Measurements from ENCODE around the gene DGKI.

The DGKI gene

GRCh38 chr7:137867289-137867688 lies 20.5 kb upstream of the DGKI start:
- Histone ChIP-seq H3K4me3 (ENCODE audit: insufficient read depth in 1 of 2, low read depth in 1 of 2, low read length in 2 of 2) (no peak overlapping the region), H4K91ac (ENCODE audit: low read length) (no peak overlapping the region), H2AK5ac (ENCODE audit: low read length, severe bottlenecking) (no peak overlapping the region), H2BK5ac (ENCODE audit: low read depth, low read length, poor library complexity, severe bottlenecking) (no peak overlapping the region), H2BK120ac (ENCODE audit: low read depth, low read length) (no peak overlapping the region), H2AFZ (ENCODE audit: low read depth, low read length) (no peak overlapping the region), H3K18ac (ENCODE audit: low read depth in 1 of 2, low read length in 2 of 2) (no peak overlapping the region), H2BK12ac (ENCODE audit: low read length in 2 of 2) (no peak overlapping the region), H3K9ac (ENCODE audit: low read length) (no peak overlapping the region), H3K4ac (ENCODE audit: low read depth in 1 of 2, low read length in 2 of 2) (no peak overlapping the region), H3K79me1 (replicated peaks; ENCODE audit: low read length, poor library complexity, severe bottlenecking) (peaks cover 7% of the 10 kb centered on the region), H3K14ac (ENCODE audit: low read length in 2 of 2) (no peak overlapping the region), H3K4me2 (ENCODE audit: low read length, poor library complexity, severe bottlenecking) (no peak overlapping the region), H3K23ac (ENCODE audit: low read length in 2 of 2) (no peak overlapping the region), H3K9me3 (ENCODE audit: control insufficient read depth, low read length) (peaks cover 5% of the 10 kb centered on the region), H3K27me3 (ENCODE audit: control insufficient read depth in 1 of 2, insufficient read depth in 1 of 2, low read length in 2 of 2) (no peaks in the 10 kb centered on the region), H2BK15ac (ENCODE audit: low read depth, poor library complexity, severe bottlenecking) (no peak overlapping the region), H4K8ac (ENCODE audit: low read length) (no peak overlapping the region), H3K27ac (ENCODE audit: low read length, poor library complexity, severe bottlenecking) (no peak overlapping the region), H3K4me1 (ENCODE audit: control insufficient read depth, insufficient read depth, low read depth, low read length) (no peaks in the 10 kb centered on the region), H3K36me3 (ENCODE audit: control insufficient read depth in 1 of 2, insufficient read depth in 2 of 2, low read depth in 1 of 2, low read length in 2 of 2) (peaks cover 19 to 72% of the 10 kb centered on the region in 2 experiments)
- no peak for DNase-seq
- WGBS, result 93% methylated on average over 2 of the region's 3 CpGs

- WGBS, result no CpG with 5 or more reads among the region's 1 CpG
Measured at GRCh38 chr7:137865764-137866163, 19.0 kb upstream of the DGKI start.

DNA sequence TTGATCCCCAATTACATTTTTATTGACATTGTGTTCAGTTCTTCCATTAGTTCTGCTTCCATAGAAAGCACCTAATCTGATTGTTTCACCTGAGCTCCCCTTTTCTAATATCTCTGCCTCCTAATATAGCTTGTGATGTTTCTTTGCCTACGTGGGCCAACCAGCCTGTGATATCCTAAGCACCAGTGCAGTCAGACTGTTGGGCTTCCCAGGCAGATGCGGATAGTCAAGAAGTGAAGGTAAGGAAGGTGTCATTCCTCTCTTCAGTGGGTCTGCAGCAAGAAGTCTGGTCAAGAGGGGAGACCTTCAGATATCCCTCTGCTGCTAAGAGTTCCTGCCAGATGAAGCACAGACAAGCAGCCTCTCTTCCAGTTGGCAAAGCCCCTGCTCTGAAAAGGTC lies 16.2 kb upstream of the DGKI start:
- Histone ChIP-seq H4K8ac (ENCODE audit: low read length) (no peak overlapping the region), H3K79me1 (replicated peaks; ENCODE audit: low read length, poor library complexity, severe bottlenecking) (peaks cover 5% of the 10 kb centered on the region), H3K9me3 (ENCODE audit: control insufficient read depth, low read length) (peaks cover 5% of the 10 kb centered on the region), H2AK5ac (ENCODE audit: low read length, severe bottlenecking) (no peak overlapping the region), H3K18ac (ENCODE audit: low read depth in 1 of 2, low read length in 2 of 2) (no peak overlapping the region), H3K36me3 (ENCODE audit: control insufficient read depth in 1 of 2, insufficient read depth in 2 of 2, low read depth in 1 of 2, low read length in 2 of 2) (peaks cover 15 to 89% of the 10 kb centered on the region in 2 experiments), H2AFZ (ENCODE audit: low read depth, low read length) (no peak overlapping the region), H2BK15ac (ENCODE audit: low read depth, poor library complexity, severe bottlenecking) (no peak overlapping the region), H4K91ac (ENCODE audit: low read length) (no peak overlapping the region), H3K4me1 (ENCODE audit: control insufficient read depth, insufficient read depth, low read depth, low read length) (no peaks in the 10 kb centered on the region), H3K4me2 (ENCODE audit: low read length, poor library complexity, severe bottlenecking) (no peak overlapping the region), H2BK12ac (ENCODE audit: low read length in 2 of 2) (no peak overlapping the region), H3K14ac (ENCODE audit: low read length in 2 of 2) (no peak overlapping the region), H3K4ac (ENCODE audit: low read depth in 1 of 2, low read length in 2 of 2) (no peak overlapping the region), H2BK5ac (ENCODE audit: low read depth, low read length, poor library complexity, severe bottlenecking) (no peak overlapping the region), H3K23ac (ENCODE audit: low read length in 2 of 2) (no peak overlapping the region), H3K27me3 (ENCODE audit: control insufficient read depth in 1 of 2, insufficient read depth in 1 of 2, low read length in 2 of 2) (no peaks in the 10 kb centered on the region), H3K27ac (ENCODE audit: low read length, poor library complexity, severe bottlenecking) (no peak overlapping the region), H3K9ac (ENCODE audit: low read length) (no peak overlapping the region), H3K4me3 (ENCODE audit: insufficient read depth in 1 of 2, low read depth in 1 of 2, low read length in 2 of 2) (no peak overlapping the region), H2BK120ac (ENCODE audit: low read depth, low read length) (no peak overlapping the region)
- 98% methylated on average over 2 of the region's 2 CpGs for WGBS
- DNase-seq, result no peak

More at GRCh38 chr7:137865764-137866163, 19.0 kb upstream of the DGKI start:
- Histone ChIP-seq H2BK120ac (ENCODE audit: low read depth, low read length) (no peak overlapping the region), H4K91ac (ENCODE audit: low read length) (no peak overlapping the region), H3K4me1 (ENCODE audit: control insufficient read depth, insufficient read depth, low read depth, low read length) (no peaks in the 10 kb centered on the region), H3K23ac (ENCODE audit: low read length in 2 of 2) (no peak overlapping the region), H3K4ac (ENCODE audit: low read depth in 1 of 2, low read length in 2 of 2) (no peak overlapping the region), H3K4me3 (ENCODE audit: insufficient read depth in 1 of 2, low read depth in 1 of 2, low read length in 2 of 2) (no peak overlapping the region), H3K9me3 (ENCODE audit: control insufficient read depth, low read length) (peaks cover 5% of the 10 kb centered on the region), H3K18ac (ENCODE audit: low read depth in 1 of 2, low read length in 2 of 2) (no peak overlapping the region), H3K79me1 (replicated peaks; ENCODE audit: low read length, poor library complexity, severe bottlenecking) (peaks cover 4% of the 10 kb centered on the region), H3K4me2 (ENCODE audit: low read length, poor library complexity, severe bottlenecking) (no peak overlapping the region), H3K14ac (ENCODE audit: low read length in 2 of 2) (no peak overlapping the region), H3K27ac (ENCODE audit: low read length, poor library complexity, severe bottlenecking) (no peak overlapping the region), H4K8ac (ENCODE audit: low read length) (no peak overlapping the region), H3K9ac (ENCODE audit: low read length) (no peak overlapping the region), H3K36me3 (ENCODE audit: control insufficient read depth in 1 of 2, insufficient read depth in 2 of 2, low read depth in 1 of 2, low read length in 2 of 2) (peaks cover 15 to 75% of the 10 kb centered on the region in 2 experiments), H2BK12ac (ENCODE audit: low read length in 2 of 2) (no peak overlapping the region), H2AK5ac (ENCODE audit: low read length, severe bottlenecking) (no peak overlapping the region), H2AFZ (ENCODE audit: low read depth, low read length) (no peak overlapping the region), H2BK15ac (ENCODE audit: low read depth, poor library complexity, severe bottlenecking) (no peak overlapping the region), H2BK5ac (ENCODE audit: low read depth, low read length, poor library complexity, severe bottlenecking) (no peak overlapping the region), H3K27me3 (ENCODE audit: control insufficient read depth in 1 of 2, insufficient read depth in 1 of 2, low read length in 2 of 2) (no peaks in the 10 kb centered on the region)
- DNase-seq, result no peak

GRCh38 chr7:137862358-137862757 lies 15.6 kb upstream of the DGKI start:
- Histone ChIP-seq H3K27ac (ENCODE audit: low read length, poor library complexity, severe bottlenecking) (no peak overlapping the region), H3K9ac (ENCODE audit: low read length) (no peak overlapping the region), H3K4me2 (ENCODE audit: low read length, poor library complexity, severe bottlenecking) (no peak overlapping the region), H2BK15ac (ENCODE audit: low read depth, poor library complexity, severe bottlenecking) (no peak overlapping the region), H3K36me3 (ENCODE audit: control insufficient read depth in 1 of 2, insufficient read depth in 2 of 2, low read depth in 1 of 2, low read length in 2 of 2) (peaks cover 14 to 85% of the 10 kb centered on the region in 2 experiments), H2BK12ac (ENCODE audit: low read length in 2 of 2) (no peak overlapping the region), H4K8ac (ENCODE audit: low read length) (no peak overlapping the region), H3K79me1 (replicated peaks; ENCODE audit: low read length, poor library complexity, severe bottlenecking) (peaks cover 4% of the 10 kb centered on the region), H3K4me3 (ENCODE audit: insufficient read depth in 1 of 2, low read depth in 1 of 2, low read length in 2 of 2) (no peak overlapping the region), H2AFZ (ENCODE audit: low read depth, low read length) (no peak overlapping the region), H3K4ac (ENCODE audit: low read depth in 1 of 2, low read length in 2 of 2) (no peak overlapping the region), H3K23ac (ENCODE audit: low read length in 2 of 2) (no peak overlapping the region), H3K9me3 (ENCODE audit: control insufficient read depth, low read length) (peaks cover 5% of the 10 kb centered on the region), H3K14ac (ENCODE audit: low read length in 2 of 2) (no peak overlapping the region), H4K91ac (ENCODE audit: low read length) (no peak overlapping the region), H2BK5ac (ENCODE audit: low read depth, low read length, poor library complexity, severe bottlenecking) (no peak overlapping the region), H2BK120ac (ENCODE audit: low read depth, low read length) (no peak overlapping the region), H3K18ac (ENCODE audit: low read depth in 1 of 2, low read length in 2 of 2) (no peak overlapping the region), H3K4me1 (ENCODE audit: control insufficient read depth, insufficient read depth, low read depth, low read length) (no peaks in the 10 kb centered on the region), H3K27me3 (ENCODE audit: control insufficient read depth in 1 of 2, insufficient read depth in 1 of 2, low read length in 2 of 2) (no peaks in the 10 kb centered on the region), H2AK5ac (ENCODE audit: low read length, severe bottlenecking) (no peak overlapping the region)
- WGBS, result 97% methylated on average over 4 of the region's 4 CpGs
- DNase-seq, result no peak
